Measurements from ENCODE around the gene C2CD2L. TPM values are rescaled to one million over a fixed set of nuclear protein-coding genes. Genes with fewer than 3 reads are reported as not detected.

Gene C2CD2L
- total RNA-seq, 1 donor from 2014 or later: 12.1 TPM

Other genes starting within 250 kb of the C2CD2L start
- gene CXCR5, start 223.5 kb upstream of the C2CD2L start, total RNA-seq: 0.07 to 0.27 TPM in 2 of 3 replicates, not detected in the other
- gene BCL9L, start 181.4 kb upstream of the C2CD2L start, total RNA-seq: 131 to 145 TPM (median 138 TPM) in 3 replicates
- 0.22 to 0.63 TPM (median 0.38 TPM) in 3 replicates for gene UPK2, start 151.0 kb upstream of the C2CD2L start, total RNA-seq
- not detected in 3 replicates for gene FOXR1, start 135.6 kb upstream of the C2CD2L start, total RNA-seq
- gene CENATAC, start 109.2 kb upstream of the C2CD2L start, total RNA-seq: 16.6 to 30.0 TPM (median 16.7 TPM) in 3 replicates
- 600 to 777 TPM (median 609 TPM) in 3 replicates for gene RPS25, start 89.0 kb upstream of the C2CD2L start, total RNA-seq
- gene TRAPPC4, start 88.6 kb upstream of the C2CD2L start, total RNA-seq: 73.0 to 78.8 TPM (median 75.0 TPM) in 3 replicates
- 13.6 to 15.6 TPM (median 13.9 TPM) in 3 replicates for gene SLC37A4, start 76.5 kb upstream of the C2CD2L start, total RNA-seq
- gene HYOU1, start 50.1 kb upstream of the C2CD2L start, total RNA-seq: 213 to 227 TPM (median 214 TPM) in 3 replicates
- 28.0 to 30.3 TPM (median 30.1 TPM) in 3 replicates for gene VPS11, start 39.5 kb upstream of the C2CD2L start, total RNA-seq
- gene HMBS, start 22.5 kb upstream of the C2CD2L start, total RNA-seq: 16.1 to 21.3 TPM (median 16.7 TPM) in 3 replicates
- gene DPAGT1, start 5.5 kb upstream of the C2CD2L start, total RNA-seq: 37.0 to 58.2 TPM (median 41.2 TPM) in 3 replicates
- 16.9 to 22.9 TPM (median 21.9 TPM) in 3 replicates for gene HINFP, start 14.2 kb downstream of the C2CD2L start, total RNA-seq
- gene ABCG4, start 41.7 kb downstream of the C2CD2L start, total RNA-seq: 0.80 to 2.5 TPM (median 2.0 TPM) in 3 replicates
- 13.0 to 20.1 TPM (median 19.2 TPM) in 3 replicates for gene NLRX1, start 61.4 kb downstream of the C2CD2L start, total RNA-seq
- gene NHERF4, start 78.1 kb downstream of the C2CD2L start, total RNA-seq: not detected in 3 replicates
- gene CBL, start 99.0 kb downstream of the C2CD2L start, total RNA-seq: 17.8 to 25.8 TPM (median 25.5 TPM) in 3 replicates
- gene MCAM, start 209.8 kb downstream of the C2CD2L start, total RNA-seq: 170 to 527 TPM (median 509 TPM) in 3 replicates
- 22.8 to 26.0 TPM (median 24.3 TPM) in 3 replicates for gene RNF26, start 227.2 kb downstream of the C2CD2L start, total RNA-seq
- gene C1QTNF5, start 233.5 kb downstream of the C2CD2L start, total RNA-seq: 16.2 to 67.2 TPM (median 67.1 TPM) in 3 replicates
- gene MFRP, start 239.4 kb downstream of the C2CD2L start, total RNA-seq: not detected in 3 replicates

Data from chondrocyte (in vitro differentiated cells).